GM12878 (cell line): ENCODE results near the gene ST8SIA1. TPM values are rescaled to one million over a fixed set of nuclear protein-coding genes. Genes with fewer than 3 reads are reported as not detected.

ENCODE experiments used
- ATAC-seq: fragments of 200-7000 bp; cut with Tn5 transposase; 3 replicates; pipeline ENCODE4 v1.9.1; 2020; ENCODE audit warnings: mild to moderate bottlenecking, moderate library complexity
- BruUV-seq: library from RNA; stranded (reverse); fragments of 400-500 nt; replicated peaks from 2 replicates; lab custom pipeline; 2021; lab: Mats Ljungman, UMichigan
- CTCF ChIA-PET: fragments of 300-600 bp; sonication (Branson Sonifier 250); formaldehyde crosslinking; extraction: SDS; loops from one replicate; lab custom pipeline; 2021; ENCODE audit warnings: inconsistent platforms; lab: Yijun Ruan, JAX
- POLR2A ChIA-PET: fragments of 350-600 bp; formaldehyde crosslinking; extraction: SDS; loops from one replicate; lab custom pipeline; 2021; ENCODE audit warnings: inconsistent platforms; lab: Charles Lee
- RAD21 ChIA-PET: fragments of 300-600 bp; sonication (Branson Sonifier 250); formaldehyde crosslinking; loops from one replicate; lab custom pipeline; 2023; ENCODE audit warnings: antibody characterized with exemption; ENCODE audit not compliant: unreplicated experiment; lab: Charles Lee
- SMC1A ChIA-PET: fragments of 300-600 bp; sonication (Branson Sonifier 250); formaldehyde crosslinking; loops from one replicate; lab custom pipeline; 2023; ENCODE audit not compliant: unreplicated experiment, uncharacterized antibody; lab: Charles Lee
- DNase-seq: peaks from one replicate; pipeline ENCODE4 v3.0.0-alpha.2; 2011; ENCODE audit warnings: low read depth, low spot score
- FAIRE-seq: peaks from 3 replicates; lab custom pipeline; 2011; peaks lifted over from hg19 to GRCh38; lab: Jason Lieb, UNC
- H2AFZ ChIP-seq: 2 replicates; pipeline ENCODE4 v1.6.0; 2011; ENCODE audit warnings: low read depth, low read length, control low read depth; ENCODE audit not compliant: control insufficient read depth
- H3K27ac ChIP-seq: 2 replicates; pipeline ENCODE4 v1.5.1; 2011; ENCODE audit warnings: control low read depth; ENCODE audit not compliant: control insufficient read depth, insufficient read depth
- H3K27me3 ChIP-seq, 2 experiments: replicated peaks in 1 of 2; 2 replicates each; pipeline versions ENCODE4 v1.6.0 to v1.6.1; 2011; ENCODE audit warnings: low read length in 1 of 2; ENCODE audit not compliant: control insufficient read depth in 2 of 2, insufficient read depth in 2 of 2
- H3K36me3 ChIP-seq, 2 experiments: 2 replicates each; pipeline ENCODE4 v1.5.1; 2011; ENCODE audit warnings: low read length in 1 of 2; ENCODE audit not compliant: control insufficient read depth in 2 of 2, insufficient read depth in 2 of 2
- H3K4me1 ChIP-seq: 2 replicates; pipeline ENCODE4 v1.6.1; 2011; ENCODE audit warnings: mild to moderate bottlenecking, low read length, moderate library complexity, mixed read lengths; ENCODE audit not compliant: control insufficient read depth, insufficient read depth
- H3K4me2 ChIP-seq: 2 replicates; pipeline ENCODE4 v1.6.0; 2011; ENCODE audit warnings: control low read depth; ENCODE audit not compliant: control insufficient read depth, insufficient read depth
- H3K4me3 ChIP-seq: fragments of 200-600 bp; sonication (generic); 2 replicates; pipeline ENCODE4 v1.5.1; 2016
- H3K79me2 ChIP-seq: 2 replicates; pipeline ENCODE4 v1.6.0; 2011; ENCODE audit warnings: low read length; ENCODE audit not compliant: control insufficient read depth, insufficient read depth
- H3K9ac ChIP-seq: 2 replicates; pipeline ENCODE4 v1.8.0; 2011; ENCODE audit warnings: low read length, control low read depth, mixed read lengths; ENCODE audit not compliant: control insufficient read depth, insufficient read depth
- H3K9me3 ChIP-seq: replicated peaks from 3 replicates; pipeline ENCODE4 v1.5.1; 2011; ENCODE audit warnings: mild to moderate bottlenecking, low read length; ENCODE audit not compliant: control insufficient read depth, insufficient read depth
- H4K20me1 ChIP-seq: 2 replicates; pipeline ENCODE4 v1.6.0; 2011; ENCODE audit not compliant: control insufficient read depth, insufficient read depth
- JUNB ChIP-seq: IDR thresholded peaks from 2 replicates; pipeline ENCODE4 v1.6.1; 2016; ENCODE audit warnings: antibody characterized with exemption, mild to moderate bottlenecking
- KAT2A ChIP-seq: conservative IDR thresholded peaks from 2 replicates; pipeline ENCODE4 v1.6.1; 2011; ENCODE audit warnings: low read depth, low read length; ENCODE audit not compliant: control insufficient read depth
- NR2F1 ChIP-seq: fragments of 450-650 bp; conservative IDR thresholded peaks from 2 replicates; pipeline ENCODE4 v1.6.1; 2017; ENCODE audit warnings: mild to moderate bottlenecking
- SREBF1 ChIP-seq: IDR thresholded peaks from 2 replicates; pipeline ENCODE4 v1.6.1; 2012; ENCODE audit warnings: mild to moderate bottlenecking, low read length
- WGBS: methylation state at CpG from one replicate; pipeline ENCODE4 v1.1.6; 2016; ENCODE audit warnings: low lambda C conversion rate; ENCODE audit not compliant: insufficient replicate concordance, insufficient coverage; ENCODE audit errors: missing lambda C conversion rate; 5-methylcytosine and 5-hydroxymethylcytosine counted together
- in situ Hi-C: fragments of 300-500 bp; cut with MboI; formaldehyde crosslinking; loops from 9 replicates; pipeline ENCODE4 v1.14.3; 2018; ENCODE audit warnings: mixed read lengths
- intact Hi-C: fragments of 100-400 bp; cut with micrococcal nuclease; formaldehyde crosslinking; loops from one replicate; pipeline ENCODE4 v1.14.2; 2022; ENCODE audit not compliant: unreplicated experiment
- polyA plus RNA-seq, 11 experiments: library from polyadenylated mRNA; depleted of rRNA in 4 of 11; unstranded in 6 of 11; stranded (reverse) in 5 of 11; fragments of >200 nt; fragmentation: Nextera tagmentation in 4 of 11; fragmentation: Illumina TruSeq in 1 of 11; extraction: Ambion mirVana in 4 of 11; extraction: Trizol in 1 of 11; gene quantifications; 1 replicate in 1 of 11; 2 replicates in 10 of 11; pipeline versions ENCODE4 v1.2.1 to v1.2.3, GENCODE V29; 2011 to 2016; ENCODE audit warnings: inconsistent platforms in 2 of 11, missing spikeins in 2 of 11, low read depth in 1 of 11
- total RNA-seq, 4 experiments: library from RNA; depleted of rRNA in 3 of 4; stranded (reverse); fragments of >200 nt in 3 of 4; fragmentation: Illumina TruSeq in 1 of 4; extraction: Trizol in 1 of 4; gene quantifications; 2 replicates each; pipeline versions ENCODE4 v1.2.1 to v1.2.3, GENCODE V29; 2013 to 2021

The ST8SIA1 gene
- total and polyA plus RNA-seq, 10 of the 15 experiments (the other 5 are each of a cell fraction or from before 2014, with no cell fraction given) = 0.23 to 0.35 (median 0.23) TPM; not detected in 7

GRCh38 chr12:22335794-22336166 is 1.3 kb upstream of the ST8SIA1 start:
- Histone ChIP-seq H3K79me2 (no peaks in the 10 kb centered on the region), H3K4me3 (no peak overlapping the region), H2AFZ (no peak overlapping the region), H3K9ac (no peak overlapping the region), H3K4me1 (no peaks in the 10 kb centered on the region; the same call in 1 of the 2 replicates), H3K4me2 (peak overlapping the region; percentile 90), H4K20me1 (no peaks in the 10 kb centered on the region), H3K36me3 (no peaks in the 10 kb centered on the region), H3K9me3 (no peaks in the 10 kb centered on the region), H3K27me3 (peaks cover 3 to 22% of the 10 kb centered on the region in 2 experiments), H3K27ac (no peak overlapping the region)
- intact Hi-C loops = loop anchor here (1.0 kb wide), 2 partner anchors 108 to 234 kb away; no protein-coding TSS in a partner anchor
- ChIA-PET CTCF (interaction anchor here (0.6 to 1.3 kb wide), 8 partner anchors 9 to 235 kb away, joined by 3 to 4 read pairs (median 3); no protein-coding TSS in a partner anchor), SMC1A (interaction anchor here (0.6 kb wide), 1 partner anchor 62 kb away, joined by 3 read pairs; no protein-coding TSS in a partner anchor), POLR2A (no interaction called here), RAD21 (interaction anchor here (0.9 to 1.1 kb wide), 2 partner anchors 108 to 110 kb away, joined by 4 to 5 read pairs; no protein-coding TSS in a partner anchor)
- ATAC-seq = no peak
- TF ChIP-seq JUNB = peak; percentile 52
- 0 out of 2 replicates have a peak, but pooled peaks have one; percentile 7 for TF ChIP-seq NR2F1
- TF ChIP-seq KAT2A = no peak
- FAIRE-seq = no peak
- BruUV-seq = no TSS peak
- in situ Hi-C loops = no loop called here
- WGBS = 1% methylated on average over 6 of the region's 6 CpGs
- no peak for DNase-seq

DNA sequence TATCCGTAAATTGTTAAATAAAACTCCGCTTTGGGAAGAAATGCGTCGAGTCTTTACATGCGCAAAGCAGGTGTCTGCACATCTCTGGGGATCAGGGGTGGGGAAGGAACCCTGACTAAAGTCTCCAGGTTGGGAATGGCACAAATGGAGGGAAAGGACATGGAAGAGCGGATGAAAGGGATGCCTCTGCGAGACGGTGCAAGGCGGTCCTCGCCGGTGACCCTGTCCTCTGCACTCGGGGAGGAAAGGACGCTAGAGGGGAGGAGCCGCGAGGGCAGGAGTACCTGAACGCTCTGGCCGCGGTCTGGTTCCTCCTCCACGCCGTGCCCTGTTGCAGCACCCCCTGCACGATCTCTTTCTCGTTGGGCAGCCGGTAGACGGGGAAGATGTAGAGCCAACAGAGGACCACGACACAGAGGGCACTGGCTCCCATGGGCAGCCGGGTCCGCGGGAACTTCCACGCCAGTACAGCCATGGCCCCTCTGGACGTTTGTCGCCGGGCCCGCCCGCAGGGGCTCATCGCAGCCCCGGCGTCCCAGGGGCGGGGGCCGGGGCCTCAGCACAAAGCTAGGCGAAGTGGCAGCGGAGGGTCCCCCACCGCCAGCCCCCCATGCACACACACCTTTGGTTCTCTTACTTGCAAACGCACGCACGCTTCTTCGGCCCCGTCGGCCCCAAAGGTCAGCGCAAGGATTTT is 646 bp downstream of the ST8SIA1 start:
- intact Hi-C loops (no loop called here), in situ Hi-C loops (no loop called here)
- POLR2A ChIA-PET = no interaction called here
- Histone ChIP-seq H3K27ac (no peak overlapping the region), H3K4me2 (peak overlapping the region; percentile 25; the same call in 1 of the 2 replicates), H3K9ac (no peak overlapping the region), H3K4me3 (no peak overlapping the region; the same call in 1 of the 2 replicates), H3K36me3 (no peaks in the 10 kb centered on the region), H3K27me3 (peaks cover 3 to 22% of the 10 kb centered on the region in 2 experiments), H2AFZ (no peak overlapping the region), H3K4me1 (no peaks in the 10 kb centered on the region; the same call in 1 of the 2 replicates), H3K9me3 (no peaks in the 10 kb centered on the region), H4K20me1 (no peaks in the 10 kb centered on the region)
- SMC1A ChIA-PET = no interaction called here
- RAD21 ChIA-PET = no interaction called here
- ATAC-seq = no peak
- no TSS peak for BruUV-seq
- CTCF ChIA-PET = no interaction called here
- 18% methylated on average over 46 of the region's 49 CpGs for WGBS
- no peak for TF ChIP-seq SREBF1
- TF ChIP-seq, all 136 proteins: peak for 0
- FAIRE-seq (no peak), DNase-seq (no peak)
- no peaks in the 10 kb centered on the region for H3K79me2 ChIP-seq
